Parietal lobe (tissue), 1 donor: Measurements from ENCODE around the gene TUB. TPM values are rescaled to one million over a fixed set of nuclear protein-coding genes. Genes with fewer than 3 reads are reported as not detected.

ENCODE experiments used
- total RNA-seq: library from RNA; depleted of rRNA; stranded (reverse); fragments of >200 nt; gene quantifications from one replicate; pipeline ENCODE4 v1.2.3, GENCODE V29; 2014

TUB gene, protein sequence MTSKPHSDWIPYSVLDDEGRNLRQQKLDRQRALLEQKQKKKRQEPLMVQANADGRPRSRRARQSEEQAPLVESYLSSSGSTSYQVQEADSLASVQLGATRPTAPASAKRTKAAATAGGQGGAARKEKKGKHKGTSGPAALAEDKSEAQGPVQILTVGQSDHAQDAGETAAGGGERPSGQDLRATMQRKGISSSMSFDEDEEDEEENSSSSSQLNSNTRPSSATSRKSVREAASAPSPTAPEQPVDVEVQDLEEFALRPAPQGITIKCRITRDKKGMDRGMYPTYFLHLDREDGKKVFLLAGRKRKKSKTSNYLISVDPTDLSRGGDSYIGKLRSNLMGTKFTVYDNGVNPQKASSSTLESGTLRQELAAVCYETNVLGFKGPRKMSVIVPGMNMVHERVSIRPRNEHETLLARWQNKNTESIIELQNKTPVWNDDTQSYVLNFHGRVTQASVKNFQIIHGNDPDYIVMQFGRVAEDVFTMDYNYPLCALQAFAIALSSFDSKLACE
- 90.8 TPM for total RNA-seq

DNA sequence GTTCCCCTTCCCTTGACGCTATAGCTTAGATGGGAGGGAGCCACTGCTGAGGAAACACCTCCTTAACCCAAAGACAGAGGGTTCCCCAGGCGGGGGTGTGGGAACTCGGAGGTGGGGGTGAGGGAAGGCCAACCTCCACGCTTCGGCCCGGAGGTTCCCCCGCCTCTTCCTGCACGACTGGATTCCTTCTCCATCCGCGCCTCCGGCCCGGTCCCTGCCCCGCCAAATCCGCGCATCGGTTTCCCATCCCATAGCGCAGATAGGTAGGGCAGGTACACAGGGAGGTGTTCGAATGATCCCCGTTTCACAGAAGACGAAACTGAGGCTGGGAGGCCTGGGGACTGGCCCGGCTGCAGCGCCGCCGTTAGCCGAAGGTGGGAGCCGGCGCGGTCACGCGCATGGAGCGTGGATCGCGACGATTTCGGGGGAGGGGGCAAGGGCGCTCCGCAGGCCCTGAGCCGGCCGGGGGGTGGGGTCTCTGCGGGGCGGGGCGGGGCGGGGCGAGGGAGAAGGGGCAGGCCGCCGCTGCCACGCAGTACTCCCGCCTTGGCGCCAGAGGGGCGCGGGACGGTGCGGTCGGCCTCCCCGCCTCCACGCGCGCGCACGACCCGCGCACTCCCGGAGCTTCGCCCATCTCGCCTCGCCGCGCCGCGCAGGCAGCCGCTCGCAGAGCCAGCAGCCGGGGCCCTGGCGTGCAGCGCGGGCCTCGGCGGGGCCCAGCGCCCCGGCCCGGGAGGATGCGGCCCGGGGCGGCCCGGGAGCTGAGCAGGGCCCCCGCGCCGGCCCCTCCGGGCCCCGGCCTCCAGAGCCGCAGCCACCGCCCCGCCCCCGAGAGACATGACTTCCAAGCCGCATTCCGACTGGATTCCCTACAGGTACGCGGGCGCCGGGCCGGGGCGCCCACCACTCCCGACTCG lies at the start of gene TUB:
TUB (plus strand) TSS at position 538 of the 917 bp plus-strand sequence; CDS start at position 838, 300 bp downstream.

Other genes with a start within 250 kb of the TUB start
- not detected for gene OR10A6, start 149.9 kb upstream of the TUB start, total RNA-seq
- gene OR10A3, start 139.5 kb upstream of the TUB start, total RNA-seq, result not detected
- gene NLRP10, start 115.8 kb upstream of the TUB start, total RNA-seq, result not detected
- gene EIF3F, start 93.9 kb upstream of the TUB start, total RNA-seq, result 182 TPM
- 61.0 TPM for gene RIC3, start 87.8 kb downstream of the TUB start, total RNA-seq
- gene LMO1, start 182.7 kb downstream of the TUB start, total RNA-seq, result 3.1 TPM